GM10266 (cell line): Measurements from ENCODE around the gene SLC7A14.

Source experiments
- DNase-seq: peaks from one replicate; pipeline ENCODE4 v3.0.0; 2012; ENCODE audit errors: extremely low spot score
- TF ChIP-seq, protein P1 (sequence below): IDR thresholded peaks from 2 replicates; pipeline ENCODE4 v1.5.1; 2012; ENCODE audit warnings: mild to moderate bottlenecking, low read depth; ENCODE audit not compliant: control insufficient read depth, insufficient read depth; ENCODE audit errors: missing control alignments

Gene SLC7A14

GRCh38 chr3:170558427-170558826 lies 27.4 kb downstream of the SLC7A14 start:
- no peak for DNase-seq
- TF ChIP-seq, protein P1, sequence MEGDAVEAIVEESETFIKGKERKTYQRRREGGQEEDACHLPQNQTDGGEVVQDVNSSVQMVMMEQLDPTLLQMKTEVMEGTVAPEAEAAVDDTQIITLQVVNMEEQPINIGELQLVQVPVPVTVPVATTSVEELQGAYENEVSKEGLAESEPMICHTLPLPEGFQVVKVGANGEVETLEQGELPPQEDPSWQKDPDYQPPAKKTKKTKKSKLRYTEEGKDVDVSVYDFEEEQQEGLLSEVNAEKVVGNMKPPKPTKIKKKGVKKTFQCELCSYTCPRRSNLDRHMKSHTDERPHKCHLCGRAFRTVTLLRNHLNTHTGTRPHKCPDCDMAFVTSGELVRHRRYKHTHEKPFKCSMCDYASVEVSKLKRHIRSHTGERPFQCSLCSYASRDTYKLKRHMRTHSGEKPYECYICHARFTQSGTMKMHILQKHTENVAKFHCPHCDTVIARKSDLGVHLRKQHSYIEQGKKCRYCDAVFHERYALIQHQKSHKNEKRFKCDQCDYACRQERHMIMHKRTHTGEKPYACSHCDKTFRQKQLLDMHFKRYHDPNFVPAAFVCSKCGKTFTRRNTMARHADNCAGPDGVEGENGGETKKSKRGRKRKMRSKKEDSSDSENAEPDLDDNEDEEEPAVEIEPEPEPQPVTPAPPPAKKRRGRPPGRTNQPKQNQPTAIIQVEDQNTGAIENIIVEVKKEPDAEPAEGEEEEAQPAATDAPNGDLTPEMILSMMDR: no peak

GRCh38 chr3:170555329-170555728 lies 30.5 kb downstream of the SLC7A14 start:
- DNase-seq: no peak
- TF ChIP-seq, protein P1: no peak

DNA sequence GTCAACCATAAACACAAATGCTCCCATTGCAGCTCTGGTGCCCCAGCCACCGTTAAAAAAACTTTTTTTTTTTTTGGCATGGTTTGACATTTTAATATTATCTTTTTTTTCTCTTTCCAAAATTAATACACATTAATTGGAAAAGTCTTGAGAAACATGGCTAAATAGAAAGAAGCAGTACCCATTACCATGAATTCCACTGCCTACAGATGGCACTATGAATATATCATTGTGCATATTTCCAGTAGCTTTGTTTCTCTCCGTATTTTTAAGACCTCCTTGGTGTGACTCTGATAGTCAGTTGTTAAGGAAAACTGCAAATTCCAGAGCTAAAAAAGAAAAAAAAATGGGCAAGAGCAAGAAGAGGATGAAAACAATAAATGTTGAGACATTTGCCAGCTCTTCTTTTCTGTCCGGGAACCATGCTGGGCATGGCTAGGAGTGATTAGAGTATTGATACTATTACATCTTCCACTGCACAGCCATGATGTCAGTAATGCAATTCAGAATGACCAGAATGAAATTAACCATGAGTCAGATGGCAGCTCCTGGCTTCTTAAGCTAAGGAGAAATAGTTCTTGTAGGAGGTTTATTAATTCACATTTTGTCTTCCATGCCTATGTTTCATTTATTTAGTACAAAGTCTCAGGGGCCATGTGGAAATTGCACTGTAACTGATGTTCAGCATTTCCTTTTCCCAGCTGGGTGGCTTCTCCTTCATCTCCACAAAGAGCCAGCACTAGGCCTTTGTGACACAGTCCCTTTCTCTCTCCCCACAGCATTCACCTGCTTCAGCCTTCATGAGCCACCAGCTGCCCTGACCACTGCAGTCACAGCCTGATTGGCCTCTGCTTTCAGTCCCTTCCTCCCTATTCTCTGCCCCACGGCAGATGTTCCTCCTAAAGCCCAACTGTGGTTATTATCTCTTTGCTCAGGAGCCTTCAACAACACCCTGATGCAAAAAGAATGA lies 31.8 kb downstream of the SLC7A14 start:
- TF ChIP-seq, protein P1: no peak
- no peak for DNase-seq

DNA sequence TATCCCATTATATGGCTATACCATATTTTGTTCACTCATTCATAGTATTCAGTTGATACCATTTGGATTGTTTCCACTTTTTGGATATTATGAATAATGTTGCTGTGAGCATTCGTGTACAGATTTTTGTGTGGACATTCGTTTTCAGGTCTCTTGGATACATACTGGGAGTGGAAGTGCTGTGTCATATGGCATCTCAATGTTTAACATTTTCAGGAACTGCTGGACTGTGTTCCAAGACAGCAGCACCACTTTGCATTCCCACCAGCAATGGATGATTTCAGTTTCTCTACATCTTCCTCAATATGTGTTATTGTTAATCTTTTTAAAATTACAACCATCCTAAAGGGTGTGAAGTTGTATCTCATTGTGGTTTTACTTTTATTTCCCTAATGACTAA lies 34.6 kb downstream of the SLC7A14 start:
- TF ChIP-seq, protein P1: no peak
- DNase-seq: no peak

GRCh38 chr3:170542704-170543103 lies 43.2 kb downstream of the SLC7A14 start:
- TF ChIP-seq, protein P1: no peak

GRCh38 chr3:170539897-170540296 lies 46.0 kb downstream of the SLC7A14 start:
- TF ChIP-seq, protein P1: no peak

More at GRCh38 chr3:170542704-170543103, 43.2 kb downstream of the SLC7A14 start:
- DNase-seq: no peak

GRCh38 chr3:170536712-170537111 lies 49.2 kb downstream of the SLC7A14 start:
- DNase-seq: no peak
- TF ChIP-seq, protein P1: no peak

More at GRCh38 chr3:170539897-170540296, 46.0 kb downstream of the SLC7A14 start:
- DNase-seq: no peak
